ENCODE results near the gene OR9K2. TPM values are rescaled to one million over a fixed set of nuclear protein-coding genes. Genes with fewer than 3 reads are reported as not detected.

OR9K2 gene
- polyA plus RNA-seq, 3 donors: not detected

DNA sequence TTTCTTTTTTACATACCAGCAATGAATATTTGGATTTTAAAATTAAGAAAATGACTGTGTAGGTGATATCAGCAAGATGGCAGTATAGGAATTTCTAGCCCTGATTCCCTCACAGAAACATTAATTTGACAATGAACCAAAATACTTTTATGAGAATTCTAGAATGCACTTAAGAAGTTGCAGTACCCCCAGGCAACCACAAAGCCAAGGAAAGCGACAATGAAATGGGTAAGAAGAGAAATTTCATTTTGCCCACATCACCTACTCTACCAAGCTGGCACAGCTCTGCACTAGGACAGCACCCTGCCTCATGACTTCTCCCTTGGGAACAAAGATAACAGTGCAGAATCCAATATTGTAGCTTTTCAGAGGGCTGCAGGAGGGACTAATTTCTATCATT lies 6.6 kb downstream of the OR9K2 start:
- no peak overlapping the region for H2AFZ ChIP-seq (ENCODE audit: insufficient read depth, low read depth, low read length, poor library complexity, severe bottlenecking)
- H3K4me3 ChIP-seq (replicated peaks in 1 of 3; ENCODE audit: low read depth in 2 of 3, low read length in 3 of 3): no peak overlapping the region
- H3K9ac ChIP-seq (ENCODE audit: insufficient read depth, low read length, poor library complexity, severe bottlenecking): no peak overlapping the region
- H3K27me3 ChIP-seq (ENCODE audit: control insufficient read depth in 2 of 2, insufficient read depth in 2 of 2, low read length in 2 of 2): peaks cover 2 to 3% of the 10 kb centered on the region in 2 donors
- no peaks in the 10 kb centered on the region for H3K79me2 ChIP-seq (ENCODE audit: insufficient read depth, low read length)
- Mint-ChIP-seq H3K9me3 (peaks cover 0 to 3% (median 2%) of the 10 kb centered on the region in 7 donors), H3K27me3 (ENCODE audit: low read depth in 3 of 3) (peaks cover 3 to 10% (median 3%) of the 10 kb centered on the region in 3 donors), H3K4me3 (no peak overlapping the region), H3K27ac (no peak overlapping the region), H3K4me1 (no peaks in the 10 kb centered on the region), H3K36me3 (no peaks in the 10 kb centered on the region)
- intact Hi-C loops (cut with micrococcal nuclease): no loop called here
- H3K9me3 ChIP-seq (replicated peaks in 1 of 2; ENCODE audit: control insufficient read depth in 1 of 2, insufficient read depth in 1 of 2, low read length in 2 of 2): no peaks in the 10 kb centered on the region
- H3K27ac ChIP-seq (ENCODE audit: low read depth in 1 of 2, low read length in 2 of 2): no peak overlapping the region
- DNase-seq: no peak
- H3K4me2 ChIP-seq (replicated peaks; ENCODE audit: extremely low read depth, low read length, poor library complexity, severe bottlenecking): no peak overlapping the region
- no CpG with 5 or more reads among the region's 1 CpG for WGBS (ENCODE audit: insufficient coverage)
- H3K4me1 ChIP-seq (ENCODE audit: control insufficient read depth in 1 of 2, insufficient read depth in 2 of 2, low read length in 2 of 2): no peaks in the 10 kb centered on the region
- no peak for TF ChIP-seq CTCF (IDR thresholded peaks at IDR 0.05)
- H4K20me1 ChIP-seq (ENCODE audit: insufficient read depth, low read length): no peaks in the 10 kb centered on the region
- H3K36me3 ChIP-seq (replicated peaks in 1 of 2; ENCODE audit: control insufficient read depth in 1 of 2, insufficient read depth in 2 of 2, low read length in 2 of 2): no peaks in the 10 kb centered on the region

GRCh38 chr12:55142669-55143565 lies 16.7 kb downstream of the OR9K2 start:
- 33% methylated on average over 1 of the region's 3 CpGs for WGBS (ENCODE audit: insufficient coverage)
- H3K36me3 Mint-ChIP-seq: no peaks in the 10 kb centered on the region
- no peaks in the 10 kb centered on the region for H3K9me3 Mint-ChIP-seq
- Histone ChIP-seq H3K27ac (ENCODE audit: low read depth in 1 of 2, low read length in 2 of 2) (no peak overlapping the region), H4K20me1 (ENCODE audit: insufficient read depth, low read length) (no peaks in the 10 kb centered on the region), H3K9ac (ENCODE audit: insufficient read depth, low read length, poor library complexity, severe bottlenecking) (no peak overlapping the region), H3K27me3 (ENCODE audit: control insufficient read depth in 2 of 2, insufficient read depth in 2 of 2, low read length in 2 of 2) (no peaks in the 10 kb centered on the region), H3K4me3 (replicated peaks in 1 of 3; ENCODE audit: low read depth in 2 of 3, low read length in 3 of 3) (no peak overlapping the region), H3K4me1 (ENCODE audit: control insufficient read depth in 1 of 2, insufficient read depth in 2 of 2, low read length in 2 of 2) (no peaks in the 10 kb centered on the region), H3K9me3 (replicated peaks in 1 of 2; ENCODE audit: control insufficient read depth in 1 of 2, insufficient read depth in 1 of 2, low read length in 2 of 2) (no peaks in the 10 kb centered on the region), H3K79me2 (ENCODE audit: insufficient read depth, low read length) (no peaks in the 10 kb centered on the region), H2AFZ (ENCODE audit: insufficient read depth, low read depth, low read length, poor library complexity, severe bottlenecking) (no peak overlapping the region), H3K36me3 (replicated peaks in 1 of 2; ENCODE audit: control insufficient read depth in 1 of 2, insufficient read depth in 2 of 2, low read length in 2 of 2) (no peaks in the 10 kb centered on the region), H3K4me2 (replicated peaks; ENCODE audit: extremely low read depth, low read length, poor library complexity, severe bottlenecking) (no peak overlapping the region)
- peaks cover 4 to 14% (median 4%) of the 10 kb centered on the region in 3 donors for H3K27me3 Mint-ChIP-seq (ENCODE audit: low read depth in 3 of 3)
- H3K27ac Mint-ChIP-seq: no peak overlapping the region
- intact Hi-C loops (cut with micrococcal nuclease): no loop called here
- DNase-seq: peak; percentile 5 to 13 (median 11)
- no peak overlapping the region for H3K4me3 Mint-ChIP-seq
- peak; percentile 81 for TF ChIP-seq CTCF (IDR thresholded peaks at IDR 0.05)
- H3K4me1 Mint-ChIP-seq: no peaks in the 10 kb centered on the region

Data from CD14-positive monocyte (primary cell).